ENCODE results near the gene AGBL5.

The AGBL5 gene

GRCh38 chr2:27077231-27077630 lies 25.8 kb downstream of the AGBL5 start:
- DNase-seq (ENCODE audit: low spot score) = no peak

DNA sequence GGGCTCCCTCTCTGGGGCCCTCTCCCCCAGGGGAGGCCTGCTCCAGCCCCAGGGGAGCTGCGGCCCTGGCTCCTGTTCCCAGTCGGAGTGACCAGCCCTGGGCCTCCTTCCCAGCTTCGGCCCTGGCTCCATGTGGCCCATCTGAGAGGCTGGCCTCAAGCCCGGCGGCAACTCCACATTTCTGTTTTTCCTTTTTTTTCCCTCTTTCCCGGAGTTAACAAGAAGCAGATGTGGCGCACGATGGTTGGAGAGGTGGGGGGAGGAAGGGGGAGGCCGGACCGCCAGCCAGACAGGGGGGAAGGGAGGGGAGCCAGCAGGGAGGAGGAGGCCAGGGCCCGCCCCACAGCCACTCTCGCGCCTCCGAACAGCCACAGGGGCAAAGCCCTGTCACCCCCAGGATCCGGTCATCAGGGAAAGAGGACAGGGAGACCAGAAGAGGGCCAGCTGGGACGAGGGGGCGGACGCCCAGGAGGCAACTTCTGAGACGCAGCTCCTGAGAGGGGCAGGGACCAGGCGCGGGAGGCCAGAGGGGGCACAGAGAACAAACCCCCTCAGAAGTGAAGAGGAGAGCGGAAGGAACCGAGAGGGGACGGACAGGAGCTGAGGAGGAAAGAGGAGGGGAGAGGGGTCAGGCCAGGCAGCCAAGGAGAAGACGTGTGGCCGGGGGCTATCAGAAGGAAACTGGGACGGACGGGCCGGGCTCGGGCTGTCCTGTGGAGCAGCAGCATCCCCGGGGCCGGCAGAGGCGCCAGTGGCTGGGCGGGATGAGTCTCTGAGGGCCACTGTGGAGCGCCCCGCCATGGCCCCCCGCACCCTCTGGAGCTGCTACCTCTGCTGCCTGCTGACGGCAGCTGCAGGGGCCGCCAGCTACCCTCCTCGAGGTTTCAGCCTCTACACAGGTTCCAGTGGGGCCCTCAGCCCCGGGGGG lies 27.1 kb downstream of the AGBL5 start, which contains the start of gene EMILIN1:
EMILIN1 (plus strand) TSS at position 349 of the 928 bp plus-strand sequence; CDS start at position 800, 451 bp downstream.
- DNase-seq (ENCODE audit: low spot score) = no peak

DNA sequence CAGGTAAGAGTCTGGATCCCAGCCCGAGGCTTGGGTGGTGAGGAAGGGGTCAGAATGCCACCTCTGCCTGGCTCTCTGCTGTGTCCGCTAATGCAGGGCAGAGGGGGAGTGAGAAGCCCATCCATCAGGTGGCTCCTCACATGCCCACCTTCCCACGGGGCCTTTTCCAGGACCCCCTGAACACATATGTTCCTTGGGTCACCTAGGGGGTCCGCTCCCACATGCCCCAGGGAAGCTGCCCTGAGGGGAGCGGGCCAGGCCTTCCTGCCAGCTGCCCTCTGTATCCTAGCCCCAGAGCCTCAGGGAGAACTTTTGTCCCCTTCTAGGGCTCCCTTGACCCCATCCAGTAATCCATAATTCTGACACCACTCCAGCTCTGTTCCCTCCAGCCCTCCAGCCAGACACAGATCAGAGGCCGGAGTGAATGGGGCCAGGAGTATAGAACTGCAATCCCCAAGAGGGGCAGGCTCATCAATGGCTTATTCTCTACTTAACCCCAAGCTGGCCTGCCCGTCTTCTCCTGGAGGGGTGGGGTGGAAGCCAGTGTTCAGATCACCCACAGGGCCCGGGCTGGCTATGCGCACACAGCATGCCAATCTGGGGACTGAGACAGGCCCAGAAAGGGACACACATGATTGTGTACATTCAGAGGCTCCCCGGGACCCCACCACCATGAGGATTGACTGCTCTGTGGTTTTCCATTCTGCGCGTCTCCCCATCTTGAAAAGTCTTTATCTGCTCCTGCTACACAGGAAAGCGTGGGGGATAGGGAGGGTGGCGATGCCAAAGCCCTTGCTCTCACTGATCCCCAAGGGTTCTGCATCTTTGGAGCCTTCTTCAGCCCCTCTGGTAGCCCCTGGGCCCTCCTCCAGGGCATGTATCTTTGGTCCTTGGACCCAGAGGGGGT lies 28.0 kb downstream of the AGBL5 start:
- DNase-seq (ENCODE audit: low spot score) = no peak

DNA sequence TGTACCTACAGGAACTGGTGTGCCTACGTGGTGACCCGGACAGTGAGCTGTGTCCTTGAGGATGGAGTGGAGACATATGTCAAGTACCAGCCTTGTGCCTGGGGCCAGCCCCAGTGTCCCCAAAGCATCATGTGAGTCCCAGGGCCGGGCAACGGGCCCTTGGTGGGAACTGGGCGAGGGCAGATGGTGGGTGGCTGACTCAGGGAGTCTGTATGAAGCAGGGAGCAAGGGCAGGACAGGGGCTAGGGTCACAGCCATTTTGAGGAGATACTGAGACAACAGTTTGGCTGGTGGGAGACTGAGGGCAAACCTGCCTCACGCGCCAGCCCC lies 28.6 kb downstream of the AGBL5 start:
- DNase-seq (ENCODE audit: low spot score) = no peak

DNA sequence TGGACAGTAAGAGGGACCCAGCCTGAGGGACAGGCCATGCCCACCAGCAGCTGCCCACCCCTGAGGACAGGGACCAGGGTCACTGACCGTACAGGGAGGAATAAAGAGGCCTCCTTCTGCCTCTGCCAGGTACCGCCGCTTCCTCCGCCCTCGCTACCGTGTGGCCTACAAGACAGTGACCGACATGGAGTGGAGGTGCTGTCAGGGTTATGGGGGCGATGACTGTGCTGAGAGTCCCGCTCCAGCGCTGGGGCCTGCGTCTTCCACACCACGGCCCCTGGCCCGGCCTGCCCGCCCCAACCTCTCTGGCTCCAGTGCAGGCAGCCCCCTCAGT lies 29.1 kb downstream of the AGBL5 start:
- no peak for DNase-seq (ENCODE audit: low spot score)

GRCh38 chr2:27081984-27082772 lies 30.7 kb downstream of the AGBL5 start:
- DNase-seq (ENCODE audit: low spot score) = no peak

- no peak for DNase-seq (ENCODE audit: low spot score)
Measured at GRCh38 chr2:27082773-27083409, 31.4 kb downstream of the AGBL5 start.

DNA sequence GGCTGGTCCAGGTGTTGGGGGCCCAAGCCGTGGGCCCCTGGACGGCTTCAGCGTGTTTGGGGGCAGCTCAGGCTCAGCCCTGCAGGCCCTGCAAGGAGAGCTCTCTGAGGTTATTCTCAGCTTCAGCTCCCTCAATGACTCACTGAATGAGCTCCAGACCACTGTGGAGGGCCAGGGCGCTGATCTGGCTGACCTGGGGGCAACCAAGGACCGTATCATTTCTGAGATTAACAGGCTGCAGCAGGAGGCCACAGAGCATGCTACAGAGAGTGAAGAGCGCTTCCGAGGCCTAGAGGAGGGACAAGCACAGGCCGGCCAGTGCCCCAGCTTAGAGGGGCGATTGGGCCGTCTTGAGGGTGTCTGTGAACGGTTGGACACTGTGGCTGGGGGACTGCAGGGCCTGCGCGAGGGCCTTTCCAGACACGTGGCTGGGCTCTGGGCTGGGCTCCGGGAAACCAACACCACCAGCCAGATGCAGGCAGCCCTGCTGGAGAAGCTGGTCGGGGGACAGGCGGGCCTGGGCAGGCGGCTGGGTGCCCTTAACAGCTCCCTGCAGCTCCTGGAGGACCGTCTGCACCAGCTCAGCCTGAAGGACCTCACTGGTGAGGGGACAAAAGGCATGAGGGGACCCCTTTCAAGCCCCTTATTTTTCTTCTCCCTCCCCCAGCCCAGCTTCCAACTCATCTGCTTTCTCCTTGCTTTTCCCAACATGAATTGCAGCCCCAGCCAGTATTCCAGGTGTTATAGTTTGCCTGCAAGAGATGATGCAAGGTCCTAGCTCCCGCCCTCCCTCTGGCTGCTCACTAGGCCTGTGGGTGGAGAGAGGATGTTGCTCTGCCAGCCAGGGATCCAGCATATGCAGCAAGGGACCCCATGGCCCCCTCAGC lies 32.2 kb downstream of the AGBL5 start:
- DNase-seq (ENCODE audit: low spot score) = no peak

- no peak for DNase-seq (ENCODE audit: low spot score)
Measured at GRCh38 chr2:27084297-27085061, 33.0 kb downstream of the AGBL5 start.

GRCh38 chr2:27085062-27085672 lies 33.7 kb downstream of the AGBL5 start:
- DNase-seq (ENCODE audit: low spot score) = no peak

DNA sequence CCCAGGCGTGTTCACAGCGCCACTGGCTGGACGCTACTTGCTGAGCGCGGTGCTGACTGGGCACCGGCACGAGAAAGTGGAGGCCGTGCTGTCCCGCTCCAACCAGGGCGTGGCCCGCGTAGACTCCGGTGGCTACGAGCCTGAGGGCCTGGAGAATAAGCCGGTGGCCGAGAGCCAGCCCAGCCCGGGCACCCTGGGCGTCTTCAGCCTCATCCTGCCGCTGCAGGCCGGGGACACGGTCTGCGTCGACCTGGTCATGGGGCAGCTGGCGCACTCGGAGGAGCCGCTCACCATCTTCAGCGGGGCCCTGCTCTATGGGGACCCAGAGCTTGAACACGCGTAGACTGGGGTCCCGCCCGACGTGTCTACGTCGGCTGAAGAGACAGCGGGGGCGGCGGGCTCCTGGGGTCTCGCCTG lies 34.2 kb downstream of the AGBL5 start:
- DNase-seq (ENCODE audit: low spot score) = no peak

DNA sequence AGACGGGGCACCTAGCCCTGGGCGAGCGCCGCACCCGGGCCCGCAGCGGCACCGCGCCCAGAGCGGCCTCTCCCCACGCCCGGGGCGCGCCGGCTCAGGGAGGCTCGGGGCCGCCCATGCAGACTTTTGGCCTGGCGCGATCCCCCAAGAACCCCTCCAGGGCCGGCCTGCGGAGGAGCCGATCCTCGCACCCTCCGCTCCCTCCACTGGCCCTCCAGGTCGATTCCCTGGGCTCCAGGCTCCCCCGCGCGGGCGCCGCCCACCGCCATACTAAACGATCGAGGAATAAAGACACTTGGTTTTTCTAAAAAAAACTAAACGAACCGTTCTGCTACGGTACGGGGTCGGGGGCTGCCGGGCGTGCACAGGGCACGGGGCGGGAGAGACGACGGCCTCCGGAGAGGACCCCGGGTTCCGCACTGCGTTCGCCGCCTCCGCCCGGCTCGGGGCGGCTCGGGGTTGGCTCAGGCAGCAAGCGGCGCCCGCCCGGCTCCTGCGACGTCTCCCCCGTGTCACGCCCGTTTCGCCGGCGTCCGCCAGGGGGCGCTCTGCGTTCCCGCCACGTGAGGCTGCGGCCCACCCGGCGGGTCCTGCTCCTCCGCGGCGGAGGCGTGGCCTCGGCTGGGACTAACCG lies 34.7 kb downstream of the AGBL5 start:
- peak; percentile 95 for DNase-seq (ENCODE audit: low spot score)

DNA sequence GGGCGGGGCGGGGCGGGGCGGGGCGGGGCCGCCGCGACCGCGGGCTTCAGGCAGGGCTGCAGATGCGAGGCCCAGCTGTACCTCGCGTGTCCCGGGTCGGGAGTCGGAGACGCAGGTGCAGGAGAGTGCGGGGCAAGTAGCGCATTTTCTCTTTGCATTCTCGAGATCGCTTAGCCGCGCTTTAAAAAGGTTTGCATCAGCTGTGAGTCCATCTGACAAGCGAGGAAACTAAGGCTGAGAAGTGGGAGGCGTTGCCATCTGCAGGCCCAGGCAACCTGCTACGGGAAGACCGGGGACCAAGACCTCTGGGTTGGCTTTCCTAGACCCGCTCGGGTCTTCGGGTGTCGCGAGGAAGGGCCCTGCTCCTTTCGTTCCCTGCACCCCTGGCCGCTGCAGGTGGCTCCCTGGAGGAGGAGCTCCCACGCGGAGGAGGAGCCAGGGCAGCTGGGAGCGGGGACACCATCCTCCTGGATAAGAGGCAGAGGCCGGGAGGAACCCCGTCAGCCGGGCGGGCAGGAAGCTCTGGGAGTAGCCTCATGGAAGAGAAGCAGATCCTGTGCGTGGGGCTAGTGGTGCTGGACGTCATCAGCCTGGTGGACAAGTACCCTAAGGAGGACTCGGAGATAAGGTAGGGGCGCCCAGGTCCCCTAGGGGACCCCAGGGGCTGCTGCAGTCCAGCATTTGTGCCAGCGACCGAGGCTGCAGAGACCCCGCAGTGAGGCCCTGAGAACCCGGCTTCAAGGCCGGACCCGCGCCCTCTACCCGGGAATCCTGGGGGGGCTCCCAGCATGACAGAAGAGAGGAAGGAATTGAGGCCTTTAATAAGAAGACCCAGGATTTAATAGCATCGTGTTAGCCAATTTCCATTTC lies 35.5 kb downstream of the AGBL5 start, which contains the start of gene KHK:
KHK (plus strand) TSS at position 49 of the 870 bp plus-strand sequence; CDS start at position 537, 488 bp downstream.
- DNase-seq (ENCODE audit: low spot score) = no peak

- no peak for DNase-seq (ENCODE audit: low spot score)
Measured at GRCh38 chr2:27087823-27088410, 36.4 kb downstream of the AGBL5 start.

DNA sequence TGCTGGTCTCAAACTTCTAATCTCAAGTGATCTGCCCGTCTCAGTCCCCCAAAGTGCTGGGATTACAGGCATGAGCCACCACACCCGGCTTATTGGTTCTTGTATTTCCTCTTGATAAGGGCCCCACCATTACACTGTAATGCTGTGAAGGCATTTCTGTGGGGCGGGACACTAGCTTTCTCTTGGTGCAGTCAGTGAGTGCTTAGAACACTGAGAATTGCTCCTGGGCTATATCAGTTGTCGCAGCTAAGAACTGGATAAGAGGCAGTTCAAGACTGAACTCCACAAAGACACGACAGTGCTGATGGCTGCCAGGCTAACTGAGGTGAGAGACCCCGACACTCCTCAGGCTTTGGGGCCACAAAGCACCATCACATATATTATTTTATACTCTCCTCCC lies 37.2 kb downstream of the AGBL5 start:
- DNase-seq (ENCODE audit: low spot score) = no peak

DNA sequence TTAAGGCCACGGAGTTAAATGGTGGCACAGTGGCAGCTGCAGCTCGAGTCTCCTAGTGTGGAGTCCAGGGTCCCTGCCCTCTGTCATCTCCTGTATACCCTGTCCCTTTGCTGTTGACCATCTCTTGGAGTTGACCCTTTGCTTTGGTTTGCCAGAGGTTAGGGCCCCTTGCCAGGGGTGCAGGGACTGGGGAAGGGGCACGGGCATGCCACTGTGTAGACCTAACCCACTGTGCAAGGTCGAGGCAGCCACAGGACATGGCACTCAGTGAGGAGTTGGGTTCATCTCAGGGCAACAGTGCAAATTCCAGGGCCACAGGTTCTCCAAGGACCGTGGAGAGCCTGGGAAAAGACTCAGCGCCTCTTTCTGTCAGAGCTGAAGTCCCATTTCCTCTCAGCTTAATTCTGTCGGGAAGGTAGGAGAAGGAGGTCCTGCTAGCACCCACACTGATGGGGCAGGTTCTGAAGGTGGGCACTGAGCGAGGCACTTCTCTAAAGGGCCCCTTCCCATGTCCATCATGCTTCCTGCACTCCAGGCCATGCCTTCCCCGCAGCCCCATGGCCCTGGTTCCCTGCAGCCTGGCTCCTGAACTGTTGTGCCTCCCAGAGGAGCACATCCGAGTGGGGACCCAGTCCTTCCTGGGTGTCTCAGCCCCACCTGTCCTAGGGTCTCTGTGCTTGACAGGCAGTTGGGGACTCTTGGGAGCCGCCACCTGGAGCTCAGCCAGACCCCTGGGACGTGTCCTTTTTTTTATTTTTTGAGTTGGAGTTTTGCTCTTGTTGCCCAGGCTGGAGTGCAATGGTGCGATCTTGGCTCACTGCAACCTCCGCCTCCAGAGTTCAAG lies 37.9 kb downstream of the AGBL5 start:
- DNase-seq (ENCODE audit: low spot score) = no peak
